Measurements from ENCODE around the gene C19orf38.

DNA sequence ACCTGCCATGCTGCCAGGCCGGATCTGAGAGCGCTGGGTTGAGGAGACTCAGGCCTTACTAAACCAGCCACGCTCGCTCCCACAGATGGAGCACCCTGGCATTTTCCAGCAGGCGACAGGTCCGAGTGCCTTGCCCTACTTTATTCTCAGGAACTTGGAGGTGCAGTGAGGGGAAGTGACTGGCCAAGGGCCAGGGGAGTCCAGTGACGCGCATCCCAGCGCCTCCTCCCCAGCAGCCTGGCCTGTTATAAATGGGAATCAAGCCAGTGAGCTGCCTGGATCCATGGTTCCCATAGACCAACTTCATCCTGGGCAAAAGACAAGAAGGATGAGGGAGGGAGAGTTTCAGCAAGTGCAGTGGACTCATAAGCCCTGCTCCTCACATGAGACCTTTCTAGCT lies 47.7 kb upstream of the C19orf38 start:
- TF ChIP-seq, protein P1, sequence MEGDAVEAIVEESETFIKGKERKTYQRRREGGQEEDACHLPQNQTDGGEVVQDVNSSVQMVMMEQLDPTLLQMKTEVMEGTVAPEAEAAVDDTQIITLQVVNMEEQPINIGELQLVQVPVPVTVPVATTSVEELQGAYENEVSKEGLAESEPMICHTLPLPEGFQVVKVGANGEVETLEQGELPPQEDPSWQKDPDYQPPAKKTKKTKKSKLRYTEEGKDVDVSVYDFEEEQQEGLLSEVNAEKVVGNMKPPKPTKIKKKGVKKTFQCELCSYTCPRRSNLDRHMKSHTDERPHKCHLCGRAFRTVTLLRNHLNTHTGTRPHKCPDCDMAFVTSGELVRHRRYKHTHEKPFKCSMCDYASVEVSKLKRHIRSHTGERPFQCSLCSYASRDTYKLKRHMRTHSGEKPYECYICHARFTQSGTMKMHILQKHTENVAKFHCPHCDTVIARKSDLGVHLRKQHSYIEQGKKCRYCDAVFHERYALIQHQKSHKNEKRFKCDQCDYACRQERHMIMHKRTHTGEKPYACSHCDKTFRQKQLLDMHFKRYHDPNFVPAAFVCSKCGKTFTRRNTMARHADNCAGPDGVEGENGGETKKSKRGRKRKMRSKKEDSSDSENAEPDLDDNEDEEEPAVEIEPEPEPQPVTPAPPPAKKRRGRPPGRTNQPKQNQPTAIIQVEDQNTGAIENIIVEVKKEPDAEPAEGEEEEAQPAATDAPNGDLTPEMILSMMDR (IDR thresholded peaks at IDR 0.05; ENCODE audit: low read depth, low read length, poor library complexity, severe bottlenecking), result no peak
- no peak for TF ChIP-seq EZH2phosphoT487 (IDR thresholded peaks at IDR 0.05; ENCODE audit: borderline replicate concordance, low read length)
